ENCODE data around the gene OPN5.

GRCh38 chr6:47766445-47766844 lies 15.4 kb upstream of the OPN5 start:
- no peak for TF ChIP-seq POLR2A (IDR thresholded peaks at IDR 0.05; ENCODE audit: low read length)
- TF ChIP-seq GATA1 (IDR thresholded peaks at IDR 0.05; ENCODE audit: low read depth, low read length) = no peak

Data from erythroblast (primary cell).